Loucy (cell line): ENCODE measurements around the gene IPO4.

Experiments used
- CTCF ChIP-seq: fragments of 200-600 bp; sonication (generic); conservative IDR thresholded peaks from 2 replicates; pipeline ENCODE4 v1.5.1; 2014; ENCODE audit warnings: mild to moderate bottlenecking, antibody characterized with exemption, low read length
- EZH2phosphoT487 ChIP-seq: fragments of 200-600 bp; IDR thresholded peaks from 2 replicates; pipeline ENCODE4 v1.6.1; 2018; ENCODE audit warnings: antibody characterized with exemption, mild to moderate bottlenecking, moderate library complexity, borderline replicate concordance

GRCh38 chr14:24164518-24164991, 24.1 kb downstream of the IPO4 start:
- no peak for TF ChIP-seq CTCF
- no peak for TF ChIP-seq EZH2phosphoT487
